NCI-H2107 (cell line): ENCODE data around the gene CLEC18C.
"Not testable (repeated sequence)": the region's sequence is repeated elsewhere in the genome, so short reads cannot be mapped to it uniquely, and the experiment has no call there.

Experiments used
- DNase-seq: peaks from one replicate; lab custom pipeline; 2025; lab: John Stamatoyannopoulos, UW

The CLEC18C gene

DNA sequence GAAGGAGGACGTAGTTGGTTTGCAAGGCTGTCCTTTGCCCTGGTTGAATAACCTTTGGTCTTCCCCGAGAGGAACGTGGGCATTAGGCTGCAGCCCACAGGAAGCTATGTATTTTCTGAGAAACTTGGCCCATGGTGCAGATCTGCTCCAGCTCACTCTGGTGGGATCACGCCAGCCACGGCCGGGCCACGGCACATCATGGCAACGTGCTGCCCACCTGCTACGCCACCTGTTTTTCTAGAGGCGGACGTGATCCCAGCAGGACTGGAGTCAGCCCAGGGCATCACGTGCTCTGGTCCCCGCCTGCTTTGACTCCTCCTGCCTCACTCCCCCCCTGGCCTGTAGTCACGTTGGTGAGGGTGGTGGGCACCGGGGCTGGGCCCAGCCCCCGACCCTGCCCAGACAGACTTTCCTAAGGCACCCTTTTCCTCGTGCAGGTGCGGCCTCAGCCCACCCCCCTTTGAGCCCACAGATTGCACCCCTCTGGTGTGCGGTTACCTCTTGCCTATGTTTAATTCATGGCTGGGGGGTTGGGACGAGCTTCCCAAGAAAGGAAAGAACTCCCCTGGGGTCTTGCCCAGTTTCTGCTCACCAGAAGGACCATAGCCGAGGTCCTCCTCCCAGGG, at the start of gene CLEC18C:
Gene CLEC18C (plus strand): TSS at position 576 of the 626 bp plus-strand sequence. CDS start 492 bp downstream, outside the sequence.
- not testable (repeated sequence) for DNase-seq

DNA sequence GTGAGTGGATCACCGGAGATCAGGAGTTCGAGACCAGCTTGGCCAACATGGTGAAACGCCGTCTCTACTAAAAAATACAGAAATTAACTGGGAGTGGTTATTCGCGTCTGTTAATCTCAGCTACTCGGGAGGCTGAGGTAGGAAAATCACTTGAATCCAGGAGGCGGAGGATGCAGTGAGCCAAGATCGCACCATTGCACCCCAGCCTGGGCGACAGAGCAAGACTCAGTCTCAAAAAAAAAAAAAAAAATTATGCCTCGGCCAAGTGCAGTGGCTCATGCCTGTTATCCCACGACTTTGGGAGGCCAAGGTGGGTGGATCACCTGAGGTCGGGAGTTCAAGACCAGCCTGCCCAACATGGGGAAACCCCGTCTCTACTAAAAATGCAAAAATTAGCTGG, 49.8 kb upstream of the CLEC18C start:
- DNase-seq = not testable (repeated sequence)

DNA sequence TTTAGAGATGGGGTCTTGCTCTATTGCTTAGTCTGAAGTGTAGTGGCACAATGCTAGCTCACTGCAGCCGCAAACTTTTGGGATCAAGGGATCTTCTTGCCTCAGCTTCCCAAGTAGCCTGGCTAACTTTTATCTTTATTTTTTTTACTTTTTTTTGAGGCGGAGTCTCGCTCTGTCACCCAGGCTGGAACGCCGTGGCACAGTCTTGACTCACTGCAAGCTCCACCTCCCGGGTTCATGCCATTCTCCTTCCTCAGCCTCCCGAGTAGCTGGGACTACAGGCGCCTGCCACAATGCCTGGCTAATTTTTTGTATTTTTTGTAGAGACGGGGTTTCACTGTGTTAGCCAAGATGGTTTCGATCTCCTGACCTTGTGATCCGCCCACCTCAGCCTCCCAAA, 47.4 kb upstream of the CLEC18C start:
- not testable (repeated sequence) for DNase-seq

DNA sequence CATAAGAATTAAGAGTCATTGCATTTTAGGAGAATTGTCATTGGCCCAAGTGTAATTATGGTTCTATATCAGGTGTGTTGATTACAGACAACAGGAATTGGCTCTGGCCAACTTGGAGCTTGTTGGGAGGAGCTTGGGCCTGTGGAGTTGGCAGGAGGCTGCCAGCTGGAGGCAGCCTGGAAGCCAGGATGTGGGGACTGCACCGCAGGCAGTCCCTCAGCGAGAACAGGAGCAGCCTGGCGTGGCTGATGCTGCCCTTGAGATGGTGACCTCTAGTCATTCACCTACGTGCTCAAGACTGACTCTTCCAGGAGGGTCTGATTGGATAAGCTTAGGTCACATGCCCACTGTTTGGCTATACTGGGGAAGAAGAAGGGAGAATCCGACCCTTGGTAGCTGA, 45.9 kb upstream of the CLEC18C start:
- not testable (repeated sequence) for DNase-seq

DNA sequence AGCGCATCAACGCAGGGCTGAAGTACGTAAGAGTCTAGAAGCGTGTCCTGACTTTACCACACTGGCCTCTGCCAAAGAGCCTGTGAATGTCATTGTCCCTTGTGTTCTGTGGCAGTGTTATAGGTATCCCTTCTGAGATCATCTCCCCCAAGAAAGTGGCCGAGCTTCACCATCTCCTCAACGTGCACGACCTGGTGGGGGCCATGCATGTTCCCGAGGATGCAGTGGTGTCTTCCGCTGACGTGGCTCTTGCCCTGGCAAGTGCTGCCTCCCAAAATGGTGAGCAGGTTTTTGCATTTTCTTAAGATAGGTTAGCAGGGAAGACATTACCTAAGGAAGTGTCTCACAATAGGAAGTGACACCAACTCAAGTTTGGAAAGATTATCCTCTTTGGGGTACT, 44.7 kb upstream of the CLEC18C start:
- DNase-seq = not testable (repeated sequence)

DNA sequence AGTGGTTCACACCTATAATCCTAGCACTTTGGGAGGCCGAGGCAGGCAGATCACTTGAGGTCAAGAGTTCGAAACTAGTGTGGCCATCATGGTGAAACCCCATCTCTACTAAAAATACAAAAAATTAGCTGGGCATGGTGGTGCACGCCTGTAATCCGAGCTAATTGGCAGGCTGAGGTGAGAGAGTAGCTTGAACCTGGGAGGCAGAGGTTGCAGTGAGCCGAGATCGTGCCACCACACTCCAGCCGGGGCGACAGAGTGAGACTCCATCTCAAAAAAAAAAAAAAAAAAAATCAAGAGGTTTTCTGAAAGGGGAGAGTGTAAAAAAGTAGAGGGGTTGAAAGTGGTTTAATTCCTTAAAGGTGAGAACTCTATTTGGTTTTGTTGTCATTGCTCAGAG, 37.8 kb upstream of the CLEC18C start:
- DNase-seq = not testable (repeated sequence)

DNA sequence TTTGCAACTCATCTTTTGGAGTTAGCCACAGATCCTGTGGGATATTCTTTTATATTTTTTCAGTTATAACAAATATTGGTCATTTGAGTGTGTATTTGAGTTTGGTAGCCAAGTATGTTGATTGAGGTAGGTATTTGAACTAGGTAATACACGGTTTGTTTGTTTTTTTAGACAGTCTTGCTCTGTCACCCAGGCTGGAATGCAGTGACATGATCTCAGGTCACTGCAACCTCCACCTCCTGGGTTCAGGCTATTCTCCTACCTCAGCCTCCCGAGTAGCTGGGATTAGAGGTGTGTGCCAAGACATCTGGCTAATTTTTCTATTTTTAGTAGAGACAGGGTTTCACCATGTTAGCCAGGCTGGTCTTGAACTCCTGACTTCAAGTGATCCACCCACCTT, 37.0 kb upstream of the CLEC18C start:
- not testable (repeated sequence) for DNase-seq

- not testable (repeated sequence) for DNase-seq
These were observed 30.8 kb upstream of the CLEC18C start for GRCh38 chr16:70142739-70143138.

DNA sequence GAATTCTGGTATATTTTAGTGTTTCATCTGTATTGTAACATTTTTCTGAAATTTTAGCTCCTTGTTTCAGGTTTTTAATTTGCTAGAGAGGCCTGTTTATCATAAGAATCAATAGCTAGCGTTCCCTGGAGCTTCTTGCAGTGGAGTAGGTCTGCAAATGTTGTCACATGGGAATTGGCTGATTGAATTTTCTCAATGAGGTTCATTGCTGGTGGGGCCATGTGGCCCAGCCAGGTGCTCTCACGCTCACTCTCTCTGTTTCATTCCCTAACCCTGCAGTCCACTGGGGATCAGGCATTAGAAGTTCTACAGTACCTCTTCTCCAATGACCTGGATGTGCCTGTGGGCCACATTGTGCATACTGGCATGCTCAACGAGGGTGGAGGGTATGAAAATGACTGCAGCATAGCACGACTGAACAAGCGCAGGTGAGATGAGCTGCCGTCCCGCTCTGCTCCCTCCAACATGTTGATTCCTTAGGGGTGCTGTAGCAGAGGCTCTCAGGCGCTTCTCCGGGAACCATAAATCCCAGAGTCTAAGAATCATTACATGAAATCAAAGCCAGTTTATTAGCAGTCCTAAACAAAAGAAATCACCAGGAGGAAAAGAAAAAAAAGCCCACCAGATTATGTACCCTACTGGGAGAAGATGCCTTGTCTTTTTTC, 30.2 kb upstream of the CLEC18C start:
- DNase-seq = not testable (repeated sequence)

- DNase-seq = not testable (repeated sequence)
These were observed 25.7 kb upstream of the CLEC18C start for GRCh38 chr16:70147853-70148252.

GRCh38 chr16:70148453-70148852, 25.1 kb upstream of the CLEC18C start:
- not testable (repeated sequence) for DNase-seq

GRCh38 chr16:70149296-70149695, 24.3 kb upstream of the CLEC18C start:
- not testable (repeated sequence) for DNase-seq

GRCh38 chr16:70151391-70151790, 22.2 kb upstream of the CLEC18C start:
- peak; percentile 84 for DNase-seq

GRCh38 chr16:70151941-70152509, 21.6 kb upstream of the CLEC18C start:
- no peak for DNase-seq

- no peak for DNase-seq
These were observed 20.8 kb upstream of the CLEC18C start for GRCh38 chr16:70152578-70153302.

- DNase-seq = not testable (repeated sequence)
These were observed 18.9 kb upstream of the CLEC18C start for GRCh38 chr16:70154736-70155135.

- no peak for DNase-seq
These were observed 17.2 kb upstream of the CLEC18C start for GRCh38 chr16:70156207-70156978.

DNA sequence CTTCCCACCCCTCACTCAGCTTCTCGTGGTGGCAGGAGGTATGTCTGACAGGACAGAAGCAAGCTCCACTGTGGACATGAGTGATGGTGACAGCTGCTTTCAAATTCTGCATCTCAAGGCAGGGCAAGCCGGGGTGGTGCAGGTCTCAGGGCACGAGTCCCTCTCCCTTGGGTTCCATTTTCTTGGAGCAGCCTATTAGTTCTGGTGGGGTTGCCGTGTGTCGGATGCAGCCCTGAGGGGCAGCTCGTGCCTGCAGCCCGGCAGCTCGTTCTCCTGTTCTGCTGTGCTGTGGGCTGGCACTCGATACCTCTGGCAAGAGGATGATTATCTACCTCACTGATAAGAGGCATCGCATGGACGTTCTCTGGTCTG, 16.5 kb upstream of the CLEC18C start:
- DNase-seq = no peak

- DNase-seq = no peak
These were observed 15.9 kb upstream of the CLEC18C start for GRCh38 chr16:70157477-70158260.

DNA sequence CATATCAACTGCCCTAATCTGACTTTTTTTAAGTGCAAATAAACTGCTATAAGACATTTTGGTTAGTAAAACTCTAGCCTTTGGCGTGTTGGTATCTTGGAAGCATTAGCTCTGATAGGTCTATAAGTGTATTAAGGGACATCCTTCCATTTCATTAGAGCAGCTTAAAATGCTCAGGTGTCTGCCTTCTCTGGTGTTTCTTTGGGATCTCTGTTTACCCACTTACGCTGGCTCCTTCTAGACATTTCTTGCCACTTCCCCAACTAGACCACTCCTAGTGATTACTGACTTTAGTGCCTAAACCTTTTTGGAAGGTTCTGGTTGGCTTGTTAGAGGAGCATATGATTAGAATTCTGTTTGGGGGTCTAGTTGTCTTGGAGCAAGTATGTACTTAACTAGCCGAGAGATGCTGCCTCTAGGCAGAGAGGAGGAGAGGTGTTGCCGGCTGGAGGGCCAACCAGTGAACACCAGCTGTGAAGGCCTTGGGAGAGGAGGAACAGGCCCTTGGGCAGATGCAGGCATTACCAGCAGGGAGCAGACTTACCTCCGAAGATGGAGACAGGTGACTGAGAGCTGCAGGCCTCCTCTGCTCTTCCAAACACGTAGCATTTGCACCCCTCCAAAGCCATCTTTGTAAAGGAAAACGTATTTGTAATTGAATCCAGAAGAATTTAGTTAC, 15.2 kb upstream of the CLEC18C start:
- DNase-seq = no peak
